GM19193 (cell line): ENCODE data around the gene ADARB2.

Source experiments
- POLR2A ChIP-seq: IDR thresholded peaks from 4 replicates; pipeline ENCODE4 v1.6.1; 2011; ENCODE audit not compliant: insufficient read depth, insufficient read length; ENCODE audit errors: extremely low read depth

ADARB2 gene

DNA sequence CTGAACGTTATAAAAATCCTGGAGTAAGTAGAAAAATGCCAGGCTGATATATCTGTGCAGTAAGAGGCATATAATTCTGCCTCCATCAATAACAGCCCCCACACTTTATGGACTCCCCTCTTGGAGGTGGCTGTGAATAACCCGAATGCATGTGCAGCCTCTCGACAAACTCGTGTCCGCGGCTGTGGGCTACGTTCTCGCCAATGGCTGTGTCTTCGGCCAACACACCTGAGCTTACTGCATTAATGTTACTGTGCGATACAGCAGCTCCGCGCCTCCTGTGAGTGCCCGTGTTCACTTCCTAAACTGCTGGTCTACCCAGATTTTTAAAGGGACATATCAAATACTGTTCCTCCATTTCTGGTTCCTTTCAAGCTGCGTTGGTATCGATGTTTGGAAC, 209.4 kb downstream of the ADARB2 start:
- no peak for TF ChIP-seq POLR2A

DNA sequence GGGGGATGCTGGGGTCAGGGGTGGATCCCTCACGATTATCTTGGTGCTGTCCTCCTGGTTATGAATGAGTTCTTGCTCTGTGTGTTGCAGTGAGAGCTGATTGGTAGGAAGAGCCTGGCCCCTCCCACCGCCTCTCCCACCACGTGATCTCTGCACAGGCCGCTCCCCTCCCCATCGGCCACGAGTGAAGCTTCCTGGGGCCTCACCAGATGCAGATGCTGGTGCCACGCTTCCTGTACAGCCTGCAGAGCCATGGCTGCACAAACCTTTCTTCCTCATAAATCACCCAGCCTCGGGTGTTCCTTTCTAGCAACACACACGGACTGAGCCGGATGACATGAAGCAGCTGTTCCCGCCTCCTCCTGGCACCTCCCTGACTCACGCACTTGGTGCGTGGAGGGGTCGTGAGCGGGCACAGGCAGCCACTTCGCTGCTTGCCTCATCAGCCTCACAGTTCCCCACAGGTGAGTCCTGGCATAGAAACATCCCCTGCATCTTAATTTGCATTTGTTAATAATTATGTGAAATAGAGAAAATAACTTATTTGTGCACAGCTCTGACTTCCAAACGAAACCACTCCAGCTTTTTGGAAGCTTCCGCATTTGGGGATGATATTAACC, 210.8 kb downstream of the ADARB2 start:
- TF ChIP-seq POLR2A, result peak; percentile 44

DNA sequence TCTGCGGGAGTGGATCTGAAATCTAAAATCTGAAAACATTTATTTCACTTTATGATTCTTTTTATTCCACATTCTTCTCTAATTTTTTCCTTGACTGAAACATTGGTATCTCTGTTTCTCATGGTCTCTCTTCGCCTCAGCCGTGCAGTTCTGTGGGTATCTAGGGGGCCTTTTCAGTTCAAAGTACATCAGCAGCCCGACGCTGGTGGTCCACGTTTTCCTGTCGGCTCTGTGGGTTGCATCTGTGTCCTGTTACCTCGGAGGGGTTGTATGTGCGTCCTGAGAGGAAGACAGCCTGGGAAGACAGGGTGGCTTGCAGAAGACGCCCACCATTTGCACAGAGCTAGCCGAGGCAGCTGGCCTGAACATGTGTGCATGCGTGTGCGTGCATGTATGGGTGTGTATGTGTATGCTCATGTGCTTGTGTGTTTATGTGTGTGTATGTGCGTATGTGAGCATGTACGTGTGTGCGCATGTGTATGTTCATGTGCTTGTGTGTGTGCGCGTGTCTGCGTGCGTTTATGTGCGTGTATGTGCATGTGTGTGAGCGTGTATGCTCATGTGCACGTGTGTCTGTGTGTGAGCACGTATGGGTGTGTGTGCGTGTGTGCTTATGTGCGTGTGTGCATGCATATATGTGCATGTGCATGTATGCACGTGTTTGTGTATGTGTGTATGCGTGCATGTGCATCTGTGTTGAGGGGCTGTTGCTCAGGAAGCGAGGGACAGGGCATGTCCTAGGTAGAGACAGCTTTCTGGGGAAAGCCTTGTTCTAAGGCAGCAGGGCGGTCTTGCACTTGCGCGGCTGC, 211.8 kb downstream of the ADARB2 start:
- no peak for TF ChIP-seq POLR2A

DNA sequence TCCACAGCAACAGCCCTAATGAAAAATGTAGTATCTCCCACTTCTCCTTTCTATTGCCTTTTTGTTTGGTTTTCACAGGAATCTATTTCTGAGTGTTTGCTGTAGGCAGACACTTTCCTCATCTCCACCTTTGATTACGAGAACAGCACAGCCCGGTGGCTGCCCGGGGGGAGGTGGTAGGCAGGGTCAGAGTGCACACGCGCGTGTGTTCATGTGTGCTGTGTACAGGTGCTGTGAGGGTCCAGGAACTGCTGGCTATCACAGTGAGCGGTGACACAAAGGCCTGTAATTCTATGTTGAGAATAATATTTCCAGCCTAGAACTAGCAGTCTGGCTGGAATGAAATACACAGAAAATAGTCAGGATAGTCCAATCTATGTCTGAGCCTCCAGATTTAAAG, 212.8 kb downstream of the ADARB2 start:
- TF ChIP-seq POLR2A, result no peak

DNA sequence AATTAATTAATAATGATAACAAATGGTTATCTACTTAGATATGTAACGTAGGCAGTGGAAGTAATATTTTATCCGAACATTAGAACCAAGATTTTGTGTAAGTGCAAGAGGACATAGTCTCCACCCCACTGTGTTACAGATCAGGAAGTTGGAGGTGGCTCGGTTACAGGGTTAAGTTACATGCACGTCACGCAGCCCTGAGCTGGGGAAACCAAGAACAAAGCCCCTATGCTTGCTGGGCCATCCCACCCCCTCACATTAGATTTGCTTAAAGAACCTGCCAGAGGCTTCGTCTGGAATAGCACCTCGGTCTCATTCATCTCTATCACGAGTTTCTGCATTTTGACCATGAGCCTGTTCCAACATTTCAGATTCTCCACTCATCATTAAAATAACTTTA, 214.1 kb downstream of the ADARB2 start:
- TF ChIP-seq POLR2A, result no peak

DNA sequence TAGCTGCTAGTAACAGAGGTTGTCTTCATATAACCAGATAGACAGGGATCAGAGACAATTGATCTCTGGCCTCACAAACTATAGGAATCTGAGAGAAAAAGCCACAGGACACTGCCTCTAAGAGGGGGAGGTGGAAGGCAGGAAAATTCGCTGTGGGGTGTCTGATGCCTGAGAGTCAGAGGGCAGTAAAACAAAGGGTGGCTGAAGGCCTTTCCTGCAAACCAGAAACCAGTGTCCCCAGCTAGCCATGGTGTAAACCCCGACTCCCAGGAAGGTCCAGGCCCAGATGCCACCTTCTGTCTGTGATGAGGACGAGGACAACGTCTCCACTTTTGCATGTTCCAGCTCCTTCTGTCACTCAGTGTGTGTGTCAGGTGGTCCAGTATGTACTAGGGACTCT, 215.1 kb downstream of the ADARB2 start:
- TF ChIP-seq POLR2A, result no peak

DNA sequence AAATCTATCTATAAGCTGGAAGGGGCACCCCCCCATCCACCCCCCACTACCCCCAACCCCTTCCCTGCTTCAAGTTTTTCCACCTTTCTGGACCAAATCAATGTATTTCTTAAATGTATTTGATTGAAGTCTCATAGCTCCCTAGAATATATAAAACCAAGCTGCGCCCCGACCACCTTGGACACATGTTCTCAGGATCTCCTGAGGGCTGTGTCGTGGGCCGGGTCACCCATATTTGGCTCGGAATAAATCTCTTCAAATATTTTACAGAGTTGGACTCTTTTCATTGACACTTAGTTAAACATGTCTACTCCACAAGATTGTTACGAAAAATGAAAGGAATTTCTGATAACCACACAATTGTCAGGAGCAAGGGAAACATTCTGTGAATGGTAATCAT, 215.6 kb downstream of the ADARB2 start:
- no peak for TF ChIP-seq POLR2A

DNA sequence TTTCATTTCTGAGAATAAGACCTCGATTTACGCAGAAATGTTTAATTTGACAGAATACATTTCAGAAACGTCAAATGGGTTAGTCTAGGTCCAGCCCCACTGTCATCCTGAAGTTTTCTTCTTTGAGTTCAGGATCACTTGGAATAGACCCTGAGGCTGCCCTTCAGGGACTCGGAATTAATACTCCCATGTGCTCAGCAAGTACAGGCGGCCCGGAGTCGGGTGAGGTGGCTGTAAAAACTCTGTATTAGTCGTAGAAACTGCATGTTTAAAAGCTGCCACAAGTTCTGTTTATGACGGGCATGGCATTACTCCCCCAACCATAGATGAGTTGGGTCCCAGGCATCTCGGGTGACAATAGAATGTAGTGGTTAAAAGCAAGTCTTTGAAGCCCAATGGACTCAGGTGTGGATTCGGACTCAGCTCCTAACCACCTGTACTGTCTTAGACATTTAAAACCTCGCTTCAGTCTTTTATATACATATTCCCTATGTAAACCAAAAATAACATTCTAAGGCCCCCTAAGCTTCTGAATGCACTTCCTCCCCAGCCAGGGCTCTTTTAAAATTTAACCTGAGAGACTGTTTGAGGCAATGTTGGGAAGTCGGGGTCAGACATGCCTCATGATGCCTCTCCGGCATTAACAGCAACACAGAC, 216.3 kb downstream of the ADARB2 start:
- TF ChIP-seq POLR2A, result no peak

DNA sequence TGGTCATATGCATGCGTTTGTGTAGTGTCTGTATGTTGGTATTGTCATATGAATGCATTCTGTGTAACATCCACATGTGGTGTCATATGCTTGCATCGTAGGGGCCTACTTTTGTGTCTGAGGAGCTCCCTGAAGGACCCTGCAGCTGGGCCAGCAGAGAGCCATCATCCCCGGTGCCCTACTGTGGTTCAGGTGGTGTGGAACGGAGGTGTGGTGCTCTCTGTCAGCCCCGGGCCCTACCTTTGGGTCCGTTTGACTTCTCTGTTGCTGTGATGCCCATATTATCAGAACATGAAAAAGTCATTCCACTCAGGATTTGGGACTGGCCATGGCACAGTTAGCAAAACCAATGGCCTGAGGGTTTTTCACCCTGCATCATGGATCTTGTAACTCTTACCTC, 217.9 kb downstream of the ADARB2 start:
- TF ChIP-seq POLR2A, result no peak

DNA sequence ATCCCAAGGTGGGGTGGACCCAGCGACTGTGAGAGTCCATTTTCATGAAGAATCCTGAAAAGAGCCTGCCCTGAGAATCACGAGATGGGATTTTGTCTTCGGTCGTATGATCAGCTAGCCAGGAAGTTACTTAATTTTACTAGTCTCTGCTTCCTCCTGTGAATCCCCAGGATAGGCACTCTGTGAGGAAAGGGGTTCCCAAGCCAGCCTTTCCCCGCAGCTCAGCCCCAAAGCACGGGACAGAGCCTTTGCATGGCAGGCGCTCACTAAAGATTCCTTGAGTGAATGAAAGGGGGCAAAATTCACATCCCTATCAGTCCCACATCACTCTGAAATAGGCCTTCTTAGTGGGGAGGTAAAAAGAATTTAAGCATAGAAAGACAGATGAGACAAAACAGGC, 219.6 kb downstream of the ADARB2 start:
- TF ChIP-seq POLR2A, result no peak

DNA sequence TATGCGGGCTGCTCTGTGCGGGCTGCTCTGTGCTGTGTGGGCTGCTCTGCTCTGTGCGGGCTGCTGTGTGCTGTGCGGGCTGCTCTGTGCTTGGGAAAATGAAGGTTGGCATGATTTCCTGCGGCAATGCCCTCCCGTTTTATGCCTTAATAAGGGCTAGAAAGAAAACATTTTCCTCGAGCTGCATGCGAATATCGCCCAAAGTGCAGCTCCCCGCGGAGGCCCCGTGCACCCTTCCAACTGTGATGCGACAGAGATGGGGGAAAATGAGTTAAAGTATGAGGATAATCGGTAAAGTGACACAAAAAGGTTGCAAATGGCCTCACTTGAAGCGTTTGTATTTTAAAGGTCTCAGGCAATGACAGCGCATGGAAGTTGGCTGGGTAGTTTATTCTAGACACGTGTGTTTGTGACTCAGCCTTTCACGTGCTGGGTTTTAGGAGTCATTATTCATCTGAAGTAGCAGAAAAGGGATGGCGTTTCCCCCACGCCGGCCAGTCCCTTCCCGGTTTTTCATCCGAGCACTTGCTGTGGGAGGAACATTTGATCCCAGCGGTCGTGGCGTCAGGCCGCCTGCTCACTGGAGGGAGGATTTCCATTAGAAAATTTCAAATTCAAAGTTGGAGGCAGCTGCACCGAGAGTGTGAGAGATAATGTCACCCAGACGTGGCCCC, 220.7 kb downstream of the ADARB2 start:
- TF ChIP-seq POLR2A, result no peak

DNA sequence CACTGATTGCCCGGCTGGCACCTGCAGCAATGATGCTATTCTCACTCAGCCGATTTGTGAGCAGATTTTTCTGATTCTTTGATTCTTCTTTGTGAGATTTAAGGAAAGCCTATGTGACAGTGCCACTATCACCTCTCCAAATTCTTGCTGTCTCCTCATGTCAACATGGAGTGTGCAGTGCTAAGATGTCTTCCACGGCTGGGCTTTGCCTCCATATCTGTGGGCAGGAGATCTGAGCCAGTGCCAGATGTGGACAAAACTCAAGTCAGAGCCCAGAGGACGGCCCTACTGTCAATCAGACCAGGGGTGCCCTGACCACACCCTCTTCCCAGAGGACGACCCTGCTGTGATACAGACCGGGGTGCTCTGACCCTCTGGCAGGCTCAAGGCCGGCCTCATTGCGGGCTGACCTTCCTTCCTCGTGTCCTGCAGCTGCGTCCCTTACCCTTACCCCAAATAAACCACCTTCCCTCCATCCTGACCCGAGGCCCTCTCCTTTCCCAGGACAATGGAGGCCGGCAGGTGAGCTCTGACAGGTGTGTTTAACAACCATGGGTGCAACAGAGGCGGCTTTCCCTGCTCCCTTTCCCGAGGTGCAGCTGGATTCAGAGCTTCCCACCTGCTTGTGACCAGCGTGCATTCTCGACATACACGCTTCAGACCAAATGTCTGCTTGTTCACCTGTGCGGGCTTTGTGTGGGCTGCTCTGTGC, 221.4 kb downstream of the ADARB2 start:
- no peak for TF ChIP-seq POLR2A

DNA sequence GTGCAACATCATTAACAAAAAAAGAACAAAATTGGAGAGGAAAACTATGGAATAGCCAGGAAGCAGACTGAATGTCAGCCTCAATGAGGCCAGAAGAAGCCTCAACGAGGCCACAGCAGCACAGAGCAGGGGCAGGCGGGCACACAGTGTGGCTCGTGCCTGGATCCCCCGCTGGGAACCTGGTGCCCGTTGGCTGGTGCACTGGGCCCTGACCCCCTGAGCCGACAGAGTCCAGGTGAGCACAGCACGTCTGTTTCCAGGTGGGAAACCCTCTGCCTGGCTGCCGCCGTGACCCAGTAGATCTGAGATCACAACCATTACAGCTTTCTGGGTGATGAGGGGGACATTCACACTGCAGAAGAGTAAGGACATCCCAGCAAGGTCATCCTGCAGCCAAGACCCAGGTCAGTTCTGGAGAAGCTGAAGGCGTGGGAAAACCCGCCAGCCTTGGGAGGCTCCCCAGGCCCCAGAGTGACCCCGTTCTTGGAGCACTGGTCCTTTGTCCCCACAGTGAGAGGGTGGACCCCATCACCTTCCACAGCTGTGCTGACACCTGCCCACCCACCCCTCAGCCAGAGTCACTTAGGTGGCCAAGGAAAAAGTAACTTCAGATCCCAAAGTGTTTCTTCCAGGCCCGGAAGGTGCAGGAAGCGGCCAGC, 222.1 kb downstream of the ADARB2 start:
- TF ChIP-seq POLR2A, result no peak

DNA sequence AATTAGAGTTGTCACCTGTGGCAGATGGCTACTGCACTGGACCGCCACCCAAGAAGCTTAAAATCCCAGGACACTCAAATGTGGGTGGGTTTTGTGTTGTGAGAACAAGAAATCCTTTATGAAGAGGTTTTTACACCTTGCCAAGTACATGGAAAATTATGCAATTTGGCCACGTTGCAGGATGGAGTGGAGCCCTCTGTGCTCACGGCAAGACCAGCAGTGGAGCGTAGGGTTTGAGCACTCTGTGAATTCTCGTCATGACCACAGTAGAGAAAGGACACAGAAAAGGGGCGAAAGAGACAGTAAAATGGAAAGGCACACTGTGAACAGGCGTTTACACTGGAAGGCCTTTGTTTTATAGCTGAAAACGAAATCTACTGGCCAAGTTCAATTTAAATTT, 222.6 kb downstream of the ADARB2 start:
- TF ChIP-seq POLR2A, result no peak
